GM19193 (cell line): ENCODE measurements around the gene SDK1.

Source experiments
- POLR2A ChIP-seq: IDR thresholded peaks from 4 replicates; pipeline ENCODE4 v1.6.1; 2011; ENCODE audit not compliant: insufficient read depth, insufficient read length; ENCODE audit errors: extremely low read depth

The SDK1 gene

DNA sequence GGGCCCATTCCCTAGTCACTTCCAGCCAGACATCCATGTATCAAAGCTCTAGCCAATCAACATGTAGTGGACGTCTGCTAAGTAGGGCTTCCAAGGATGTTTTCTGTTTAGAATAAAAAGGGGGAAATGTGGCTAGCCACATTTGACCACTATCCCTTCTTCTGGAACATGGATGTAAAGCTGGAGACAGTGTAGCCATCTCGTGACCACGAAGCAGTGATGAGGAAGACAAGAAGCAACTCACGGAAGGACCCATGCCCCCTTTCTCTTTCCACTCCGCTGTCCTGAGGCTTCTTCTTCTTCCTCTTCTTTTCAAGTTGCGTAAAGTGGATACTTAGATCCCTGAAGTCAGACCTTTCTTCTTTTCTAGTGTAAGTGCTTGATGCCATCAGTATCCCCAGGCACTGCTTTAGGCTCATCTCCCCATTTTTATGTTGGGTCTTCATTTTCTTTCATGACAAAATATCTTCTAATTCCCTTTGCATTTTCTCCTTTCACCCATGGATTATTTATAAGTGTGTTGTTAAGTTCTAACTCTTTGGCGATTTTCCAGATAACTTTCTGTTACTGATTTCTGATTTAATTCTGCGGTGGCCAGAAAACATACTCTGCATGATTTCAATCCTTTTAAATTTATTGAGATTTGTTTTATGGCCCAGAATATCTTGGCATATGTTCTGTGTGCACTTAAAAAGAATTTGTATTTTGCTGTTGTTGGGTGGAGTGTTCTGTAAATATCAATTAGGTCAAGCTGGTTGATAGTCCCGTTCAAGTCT lies 594.5 kb downstream of the SDK1 start:
- TF ChIP-seq POLR2A, result no peak

DNA sequence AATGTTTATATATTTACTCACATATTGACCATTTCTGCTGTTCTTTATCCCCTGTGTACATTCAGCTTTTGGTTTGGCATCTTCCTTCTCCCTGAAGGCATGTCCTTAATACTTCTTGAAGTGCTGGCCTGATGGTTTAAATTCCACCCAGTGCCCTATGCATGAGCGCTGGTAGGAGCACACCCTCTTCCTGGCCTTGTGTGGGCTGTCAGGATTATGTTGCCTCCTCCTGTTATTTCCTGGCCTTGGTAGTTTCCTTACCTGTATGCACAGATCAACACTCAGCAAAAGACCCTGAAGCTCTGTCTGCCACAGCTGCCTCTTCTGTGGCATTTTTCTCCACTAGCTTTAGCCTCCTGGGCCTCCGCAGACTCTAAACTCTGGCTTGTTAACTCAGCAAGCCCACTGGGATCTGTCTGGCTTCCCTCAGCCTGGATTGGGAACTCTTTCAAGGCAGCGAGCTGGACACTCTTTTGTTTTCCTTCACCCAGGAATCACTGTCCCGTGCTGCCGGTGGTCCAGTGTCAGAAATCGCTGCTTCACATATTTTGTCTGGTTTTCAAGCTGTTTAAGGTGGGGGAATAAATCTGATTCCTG lies 595.2 kb downstream of the SDK1 start:
- no peak for TF ChIP-seq POLR2A

DNA sequence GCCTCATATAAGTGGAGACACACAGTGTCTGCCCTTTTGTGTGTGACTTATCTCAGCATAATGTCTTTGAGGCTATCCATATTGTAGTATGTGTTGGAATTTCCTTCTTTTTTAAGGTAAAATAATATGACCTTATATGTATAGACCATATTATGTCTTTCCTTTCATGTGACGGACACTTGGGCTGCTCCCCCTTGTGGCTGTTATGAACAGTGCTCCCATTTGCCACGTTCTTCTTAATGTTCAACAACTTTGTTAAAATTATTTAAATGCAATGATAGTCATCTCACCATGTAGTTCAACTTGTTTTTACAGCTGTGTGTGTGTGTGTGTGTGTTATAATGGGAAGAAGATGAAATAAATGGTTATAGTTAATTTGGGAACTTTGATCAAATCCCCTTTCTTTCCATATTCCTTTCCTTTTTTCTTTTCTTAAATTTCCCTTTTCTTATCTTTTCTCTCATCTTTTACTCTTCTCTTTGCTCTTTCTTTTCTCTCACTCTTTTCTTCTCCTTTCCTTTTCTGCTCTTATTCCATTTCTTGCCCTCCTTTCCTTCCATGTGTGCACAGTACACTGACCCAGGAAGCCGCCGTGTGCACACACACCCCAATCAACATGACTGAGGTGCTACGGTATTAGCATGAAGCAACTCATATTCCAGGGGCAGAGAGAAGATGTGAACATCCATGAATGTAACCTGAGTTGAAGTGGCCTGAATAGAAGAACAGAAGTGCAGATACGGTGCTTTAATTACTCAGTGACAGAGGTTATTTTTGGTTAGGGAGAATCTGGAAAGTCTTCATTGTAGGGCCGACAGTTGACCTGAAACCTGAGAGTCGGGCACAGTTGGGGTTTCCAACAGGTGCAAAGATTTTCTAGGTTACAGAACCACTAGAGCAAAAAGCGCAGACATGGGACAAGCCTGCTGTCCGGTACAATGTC lies 596.6 kb downstream of the SDK1 start:
- TF ChIP-seq POLR2A, result no peak

DNA sequence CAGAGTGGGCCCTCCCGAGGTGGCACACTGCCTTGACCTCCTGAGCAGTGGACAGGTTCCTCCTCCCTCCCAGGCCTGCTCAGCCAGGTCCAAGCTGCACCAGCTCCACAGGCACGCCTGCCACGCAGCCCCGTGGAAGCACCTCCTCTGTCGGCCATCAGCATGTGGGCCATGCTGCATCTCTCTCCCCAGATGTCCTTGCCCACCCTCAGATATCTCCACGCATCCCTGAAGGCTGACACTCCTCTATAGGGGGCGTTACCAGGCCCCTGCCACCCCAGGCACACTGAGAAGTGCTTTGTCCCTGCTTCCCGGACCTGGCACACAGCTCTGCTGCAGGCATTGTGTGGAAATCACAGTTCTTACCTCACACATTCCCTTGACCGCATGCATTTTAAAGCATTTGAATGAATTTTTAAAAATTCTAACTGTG lies 598.5 kb downstream of the SDK1 start:
- no peak for TF ChIP-seq POLR2A

GRCh38 chr7:3908153-3908552 lies 607.1 kb downstream of the SDK1 start:
- TF ChIP-seq POLR2A, result no peak

- TF ChIP-seq POLR2A, result no peak
These were observed 608.1 kb downstream of the SDK1 start for GRCh38 chr7:3909128-3909527.

- TF ChIP-seq POLR2A, result no peak
These were observed 609.0 kb downstream of the SDK1 start for GRCh38 chr7:3910054-3910453.

- TF ChIP-seq POLR2A, result no peak
These were observed 610.6 kb downstream of the SDK1 start for GRCh38 chr7:3911685-3912084.

DNA sequence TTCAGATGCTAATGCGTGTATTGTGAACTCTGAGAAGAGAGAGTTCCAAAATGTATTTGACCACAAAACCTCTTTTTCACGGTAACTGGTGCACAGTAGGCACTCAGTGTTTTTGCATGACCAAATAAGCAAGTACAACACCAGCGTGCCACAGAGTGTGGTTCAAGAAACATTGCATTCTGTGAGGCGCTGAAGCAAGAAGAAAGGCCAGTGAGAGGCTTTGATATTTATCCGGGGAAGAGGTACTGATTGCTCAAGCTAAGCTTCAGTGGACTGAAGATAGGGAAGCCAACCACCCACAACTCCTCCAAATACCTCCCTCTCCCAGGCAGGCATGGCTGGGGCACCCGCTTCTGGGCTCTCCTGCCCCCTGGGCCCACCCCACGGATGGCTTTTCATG lies 611.2 kb downstream of the SDK1 start:
- no peak for TF ChIP-seq POLR2A

DNA sequence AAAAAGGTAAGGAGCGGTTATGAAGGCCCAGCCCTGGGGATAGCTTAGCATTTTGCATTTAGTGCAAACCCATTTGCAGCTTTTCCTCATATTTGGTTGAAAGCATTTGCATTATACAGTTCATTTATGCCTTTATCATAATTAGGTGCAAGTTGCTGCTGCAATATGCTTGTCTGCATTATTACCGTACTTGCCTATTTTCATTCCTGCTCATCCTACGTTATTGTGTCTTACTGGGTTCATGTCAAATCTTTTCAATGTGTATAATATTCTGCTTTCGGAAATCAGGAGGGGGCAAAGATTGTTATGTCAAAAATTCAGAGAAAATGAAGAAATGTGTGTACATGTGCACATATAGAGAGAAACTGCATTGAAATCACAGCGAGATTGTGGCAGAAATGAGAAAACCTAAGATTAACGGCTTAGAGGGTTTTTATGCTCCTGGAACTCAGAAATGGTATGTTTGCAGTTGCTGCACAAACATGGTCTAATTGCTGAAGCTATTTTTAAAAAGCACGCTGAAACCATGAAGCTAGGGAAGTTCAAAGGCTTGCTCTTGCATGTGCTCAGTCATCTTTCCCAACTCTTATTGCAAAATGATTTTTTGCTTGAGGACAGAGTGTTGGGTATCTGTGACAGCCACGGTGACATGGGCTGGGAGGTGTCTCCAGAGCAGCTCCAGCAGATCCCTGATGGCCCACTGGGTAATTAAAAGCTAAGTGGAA lies 613.2 kb downstream of the SDK1 start:
- no peak for TF ChIP-seq POLR2A

GRCh38 chr7:3915337-3915878 lies 614.4 kb downstream of the SDK1 start:
- no peak for TF ChIP-seq POLR2A

GRCh38 chr7:3916146-3916545 lies 615.1 kb downstream of the SDK1 start:
- no peak for TF ChIP-seq POLR2A

DNA sequence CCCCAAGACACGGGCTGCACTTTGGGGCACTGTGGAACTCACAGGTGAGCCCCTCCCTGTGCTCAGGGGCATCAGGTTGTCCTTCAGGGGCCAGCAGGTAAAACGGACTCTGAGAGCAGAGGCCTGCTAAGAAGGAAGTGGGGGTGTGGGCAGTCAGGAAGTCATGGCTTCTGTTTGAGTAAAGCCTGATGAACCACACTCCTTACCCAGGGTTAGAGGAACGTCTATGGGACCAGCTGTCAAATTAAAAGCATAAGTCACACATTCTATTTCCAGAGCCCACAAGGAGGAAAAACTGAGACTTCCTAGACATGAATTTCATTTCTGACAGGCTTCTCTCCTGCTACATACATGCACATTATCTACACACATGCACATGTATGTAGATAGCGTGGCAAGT lies 616.4 kb downstream of the SDK1 start:
- TF ChIP-seq POLR2A, result no peak

GRCh38 chr7:3918576-3918975 lies 617.5 kb downstream of the SDK1 start:
- no peak for TF ChIP-seq POLR2A
